Natural killer cell (primary cell): ENCODE measurements around the gene EMX1. TPM values are rescaled to one million over a fixed set of nuclear protein-coding genes. Genes with fewer than 3 reads are reported as not detected.

Experiments
- ATAC-seq, 3 donors: fragments of 150-1000 bp in 2 of 3; fragments of 200-7000 bp in 1 of 3; cut with Tn5 transposase; 1 replicate in 1 of 3; 2 replicates in 2 of 3; pipeline ENCODE4 v1.10.0; 2021; ENCODE audit warnings: mild to moderate bottlenecking in 2 of 3, moderate library complexity in 2 of 3
- DNase-seq, 2 donors: peaks; one replicate each; pipeline versions ENCODE4 v3.0.0 to v3.0.0-alpha.2; 2013 to 2021; ENCODE audit warnings: mixed read lengths in 1 of 2
- H3K27ac ChIP-seq: one replicate; pipeline ENCODE4 v1.5.1; 2013; ENCODE audit warnings: mild to moderate bottlenecking, low read length
- H3K27me3 ChIP-seq: one replicate; pipeline ENCODE4 v1.6.1; 2013; ENCODE audit warnings: low read length; ENCODE audit not compliant: control insufficient read depth, insufficient read depth
- H3K36me3 ChIP-seq: one replicate; pipeline ENCODE4 v1.6.1; 2013; ENCODE audit warnings: low read length; ENCODE audit not compliant: control insufficient read depth, insufficient read depth
- H3K4me1 ChIP-seq: one replicate; pipeline ENCODE4 v1.6.1; 2013; ENCODE audit warnings: low read length; ENCODE audit not compliant: control insufficient read depth, insufficient read depth
- H3K4me3 ChIP-seq: one replicate; pipeline ENCODE4 v1.5.1; 2013; ENCODE audit warnings: low read length
- H3K9me3 ChIP-seq: one replicate; pipeline ENCODE4 v1.6.1; 2013; ENCODE audit warnings: low read length; ENCODE audit not compliant: control insufficient read depth, insufficient read depth
- H3K27ac Mint-ChIP-seq, 2 donors: one replicate each; pipeline ENCODE4 v1.8.0; 2022; ENCODE audit warnings: mild to moderate bottlenecking in 2 of 2, mixed read lengths in 2 of 2, moderate library complexity in 1 of 2
- H3K27me3 Mint-ChIP-seq, 2 donors: one replicate each; pipeline ENCODE4 v1.8.0; 2022; ENCODE audit warnings: low read depth in 2 of 2, mixed read lengths in 2 of 2
- H3K36me3 Mint-ChIP-seq: one replicate; pipeline ENCODE4 v1.8.0; 2022; ENCODE audit warnings: mixed read lengths
- H3K4me1 Mint-ChIP-seq, 2 donors: one replicate each; pipeline ENCODE4 v1.8.0; 2022; ENCODE audit warnings: mixed read lengths in 2 of 2
- H3K4me3 Mint-ChIP-seq: one replicate; pipeline ENCODE4 v1.8.0; 2022; ENCODE audit warnings: mild to moderate bottlenecking, moderate library complexity, mixed read lengths
- H3K9me3 Mint-ChIP-seq, 2 donors: one replicate each; pipeline ENCODE4 v1.8.0; 2022; ENCODE audit warnings: mixed read lengths in 2 of 2
- WGBS: methylation state at CpG from one replicate; pipeline ENCODE4 v1.1.7; 2013; ENCODE audit warnings: missing lambda C conversion rate; ENCODE audit not compliant: insufficient coverage; 5-methylcytosine and 5-hydroxymethylcytosine counted together
- intact Hi-C: fragments of 100-400 bp; cut with micrococcal nuclease; formaldehyde crosslinking; loops from one replicate; pipeline ENCODE4 v1.14.2; 2022
- total RNA-seq, 4 donors: library from RNA; stranded (reverse); fragments of 120-200 nt in 1 of 4; gene quantifications; one replicate each; pipeline versions ENCODE4 v1.2.3 to v1.2.4, GENCODE V29; 2013 to 2022
- TF ChIP-seq, protein P1 (sequence below): fragments of 200-600 bp; IDR thresholded peaks from one replicate; pipeline ENCODE4 v1.8.0; 2022; ENCODE audit warnings: antibody characterized with exemption

The EMX1 gene
- total RNA-seq, 3 donors from 2014 or later (not counting 1 experiment from before 2014, with no cell fraction given): not detected

GRCh38 chr2:72897785-72898584, 19.3 kb upstream of the EMX1 start:
- Histone ChIP-seq H3K27me3 (peaks cover 2% of the 10 kb centered on the region), H3K36me3 (no peaks in the 10 kb centered on the region), H3K4me1 (no peaks in the 10 kb centered on the region), H3K9me3 (no peaks in the 10 kb centered on the region), H3K27ac (no peak overlapping the region), H3K4me3 (no peak overlapping the region)
- Mint-ChIP-seq H3K4me1 (peaks cover 0 to 5% of the 10 kb centered on the region in 2 donors), H3K9me3 (no peaks in the 10 kb centered on the region), H3K4me3 (no peak overlapping the region), H3K27ac (no peak overlapping the region), H3K27me3 (peaks cover 46 to 51% of the 10 kb centered on the region in 2 donors), H3K36me3 (no peaks in the 10 kb centered on the region)
- intact Hi-C loops: no loop called here
- WGBS: 80% methylated on average over 16 of the region's 18 CpGs
- TF ChIP-seq, protein P1, sequence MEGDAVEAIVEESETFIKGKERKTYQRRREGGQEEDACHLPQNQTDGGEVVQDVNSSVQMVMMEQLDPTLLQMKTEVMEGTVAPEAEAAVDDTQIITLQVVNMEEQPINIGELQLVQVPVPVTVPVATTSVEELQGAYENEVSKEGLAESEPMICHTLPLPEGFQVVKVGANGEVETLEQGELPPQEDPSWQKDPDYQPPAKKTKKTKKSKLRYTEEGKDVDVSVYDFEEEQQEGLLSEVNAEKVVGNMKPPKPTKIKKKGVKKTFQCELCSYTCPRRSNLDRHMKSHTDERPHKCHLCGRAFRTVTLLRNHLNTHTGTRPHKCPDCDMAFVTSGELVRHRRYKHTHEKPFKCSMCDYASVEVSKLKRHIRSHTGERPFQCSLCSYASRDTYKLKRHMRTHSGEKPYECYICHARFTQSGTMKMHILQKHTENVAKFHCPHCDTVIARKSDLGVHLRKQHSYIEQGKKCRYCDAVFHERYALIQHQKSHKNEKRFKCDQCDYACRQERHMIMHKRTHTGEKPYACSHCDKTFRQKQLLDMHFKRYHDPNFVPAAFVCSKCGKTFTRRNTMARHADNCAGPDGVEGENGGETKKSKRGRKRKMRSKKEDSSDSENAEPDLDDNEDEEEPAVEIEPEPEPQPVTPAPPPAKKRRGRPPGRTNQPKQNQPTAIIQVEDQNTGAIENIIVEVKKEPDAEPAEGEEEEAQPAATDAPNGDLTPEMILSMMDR: no peak
- DNase-seq (no peak), ATAC-seq (no peak)

DNA sequence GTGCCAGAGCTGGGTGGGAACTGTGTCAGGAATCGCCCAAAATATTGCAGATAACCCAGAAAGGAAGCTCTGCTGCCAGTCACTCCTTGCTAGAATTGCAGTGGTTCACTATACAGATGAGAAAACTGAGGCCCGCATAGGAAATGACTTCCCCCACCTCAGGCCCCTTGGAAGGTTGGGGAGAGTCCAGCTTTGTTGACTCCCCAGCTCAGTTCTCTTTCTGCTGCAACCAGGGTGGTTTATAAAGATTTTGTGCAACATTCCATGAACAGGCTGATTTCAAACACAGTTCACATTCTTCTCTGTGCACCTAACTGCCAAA, 18.8 kb upstream of the EMX1 start:
- H3K4me1 Mint-ChIP-seq: peaks cover 0 to 5% of the 10 kb centered on the region in 2 donors
- no peak overlapping the region for H3K4me3 ChIP-seq
- intact Hi-C loops: no loop called here
- no peaks in the 10 kb centered on the region for H3K9me3 ChIP-seq
- peaks cover 49 to 57% of the 10 kb centered on the region in 2 donors for H3K27me3 Mint-ChIP-seq
- no peaks in the 10 kb centered on the region for H3K4me1 ChIP-seq
- whole genome bisulfite sequencing: 56% methylated on average over 1 of the region's 2 CpGs
- H3K9me3 Mint-ChIP-seq: no peaks in the 10 kb centered on the region
- no peaks in the 10 kb centered on the region for H3K36me3 ChIP-seq
- H3K27me3 ChIP-seq: peaks cover 2% of the 10 kb centered on the region
- no peak overlapping the region for H3K27ac Mint-ChIP-seq
- DNase-seq (no peak), ATAC-seq (no peak)
- H3K27ac ChIP-seq: no peak overlapping the region
- no peak overlapping the region for H3K4me3 Mint-ChIP-seq
- no peaks in the 10 kb centered on the region for H3K36me3 Mint-ChIP-seq
- TF ChIP-seq, protein P1: no peak

DNA sequence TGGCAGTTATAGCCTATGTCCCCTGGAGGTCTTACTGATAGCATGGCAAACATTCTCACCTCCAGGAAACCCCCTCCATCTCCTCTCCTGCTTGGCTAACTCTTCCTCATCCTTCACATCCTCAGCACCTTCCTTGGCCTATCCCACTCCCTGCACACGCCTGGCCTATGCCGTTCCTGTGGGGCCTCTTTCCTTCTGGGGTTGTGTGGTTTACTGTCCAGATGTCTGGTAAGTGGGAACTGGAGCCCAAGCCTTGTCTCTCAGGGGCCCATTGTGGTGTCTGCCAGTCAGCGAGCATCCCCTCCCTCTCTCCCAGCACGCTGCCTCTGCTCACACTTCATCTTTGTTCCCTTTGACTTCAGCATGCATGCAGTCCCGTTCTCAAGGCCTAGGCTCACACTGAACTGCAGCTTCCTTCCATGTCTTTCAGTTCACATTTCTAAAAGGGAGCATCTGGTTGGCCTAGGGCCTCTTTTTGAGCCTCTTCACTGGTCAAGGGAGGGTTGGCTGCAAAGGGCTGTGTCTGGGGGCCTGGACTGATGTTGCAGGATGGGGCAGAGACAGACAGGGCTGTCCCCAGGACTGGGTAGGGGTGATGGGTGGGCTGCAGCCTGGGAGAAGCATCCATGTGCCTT, 17.0 kb upstream of the EMX1 start:
- H3K36me3 ChIP-seq: no peaks in the 10 kb centered on the region
- H3K4me1 Mint-ChIP-seq: peaks cover 0 to 3% of the 10 kb centered on the region in 2 donors
- DNase-seq (no peak), ATAC-seq (no peak)
- no peaks in the 10 kb centered on the region for H3K9me3 Mint-ChIP-seq
- intact Hi-C loops: no loop called here
- 84% methylated on average over 3 of the region's 5 CpGs for WGBS
- H3K27ac Mint-ChIP-seq: no peak overlapping the region
- no peaks in the 10 kb centered on the region for H3K36me3 Mint-ChIP-seq
- H3K4me3 ChIP-seq: no peak overlapping the region
- no peak overlapping the region for H3K4me3 Mint-ChIP-seq
- peaks cover 43 to 63% of the 10 kb centered on the region in 2 donors for H3K27me3 Mint-ChIP-seq
- TF ChIP-seq, protein P1: no peak
- H3K27me3 ChIP-seq: peaks cover 2% of the 10 kb centered on the region
- H3K9me3 ChIP-seq: no peaks in the 10 kb centered on the region
- no peaks in the 10 kb centered on the region for H3K4me1 ChIP-seq
- no peak overlapping the region for H3K27ac ChIP-seq
